ENCODE measurements around the gene WDR44. TPM values are rescaled to one million over a fixed set of nuclear protein-coding genes. Genes with fewer than 3 reads are reported as not detected.

Gene WDR44
- total and polyA plus RNA-seq, 2 of the 13 experiments (the other 11 are each of a cell fraction or from before 2014, with no cell fraction given) = 2.2 to 4.3 TPM

DNA sequence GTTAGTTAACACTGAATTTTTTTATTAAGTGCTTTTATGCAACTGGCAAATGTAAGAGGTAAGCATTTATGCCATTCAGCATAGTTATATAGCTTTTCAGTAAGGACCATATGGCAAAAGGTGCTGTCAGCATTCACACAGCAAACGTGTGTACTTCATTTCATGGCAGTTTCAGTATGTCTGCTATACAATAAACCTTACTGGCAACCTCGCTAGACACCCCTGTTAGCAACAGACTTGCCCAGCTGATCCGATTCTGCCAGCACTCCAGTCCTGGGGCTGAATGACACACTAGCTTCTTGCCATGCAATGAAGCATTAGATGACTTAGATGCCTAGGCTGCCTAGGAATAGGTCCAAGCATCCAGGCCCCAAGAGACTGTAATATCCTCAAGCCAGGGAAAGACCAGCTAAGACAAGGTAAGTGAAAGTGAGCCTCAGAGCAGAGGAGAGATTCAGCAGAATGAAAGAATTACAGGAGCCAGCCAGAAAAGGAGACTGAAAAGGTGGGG is 102.4 kb downstream of the WDR44 start (continued):
- TF ChIP-seq, protein P1, sequence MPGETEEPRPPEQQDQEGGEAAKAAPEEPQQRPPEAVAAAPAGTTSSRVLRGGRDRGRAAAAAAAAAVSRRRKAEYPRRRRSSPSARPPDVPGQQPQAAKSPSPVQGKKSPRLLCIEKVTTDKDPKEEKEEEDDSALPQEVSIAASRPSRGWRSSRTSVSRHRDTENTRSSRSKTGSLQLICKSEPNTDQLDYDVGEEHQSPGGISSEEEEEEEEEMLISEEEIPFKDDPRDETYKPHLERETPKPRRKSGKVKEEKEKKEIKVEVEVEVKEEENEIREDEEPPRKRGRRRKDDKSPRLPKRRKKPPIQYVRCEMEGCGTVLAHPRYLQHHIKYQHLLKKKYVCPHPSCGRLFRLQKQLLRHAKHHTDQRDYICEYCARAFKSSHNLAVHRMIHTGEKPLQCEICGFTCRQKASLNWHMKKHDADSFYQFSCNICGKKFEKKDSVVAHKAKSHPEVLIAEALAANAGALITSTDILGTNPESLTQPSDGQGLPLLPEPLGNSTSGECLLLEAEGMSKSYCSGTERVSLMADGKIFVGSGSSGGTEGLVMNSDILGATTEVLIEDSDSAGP (CRISPR knock-in tag; IDR thresholded peaks at IDR 0.05; ENCODE audit: borderline replicate concordance) = no peak
- TF ChIP-seq FOXK1 (CRISPR knock-in tag; IDR thresholded peaks at IDR 0.05; ENCODE audit: borderline replicate concordance, low read depth) = no peak
- no peak for TF ChIP-seq ZNF556 (CRISPR knock-in tag; IDR thresholded peaks at IDR 0.05; ENCODE audit: borderline replicate concordance)
- TF ChIP-seq, protein P2, sequence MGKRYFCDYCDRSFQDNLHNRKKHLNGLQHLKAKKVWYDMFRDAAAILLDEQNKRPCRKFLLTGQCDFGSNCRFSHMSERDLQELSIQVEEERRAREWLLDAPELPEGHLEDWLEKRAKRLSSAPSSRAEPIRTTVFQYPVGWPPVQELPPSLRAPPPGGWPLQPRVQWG (CRISPR knock-in tag; IDR thresholded peaks at IDR 0.05; ENCODE audit: borderline replicate concordance, low read depth) = no peak
- TF ChIP-seq EEA1 (CRISPR knock-in tag; IDR thresholded peaks at IDR 0.05; ENCODE audit: borderline replicate concordance) = no peak

DNA sequence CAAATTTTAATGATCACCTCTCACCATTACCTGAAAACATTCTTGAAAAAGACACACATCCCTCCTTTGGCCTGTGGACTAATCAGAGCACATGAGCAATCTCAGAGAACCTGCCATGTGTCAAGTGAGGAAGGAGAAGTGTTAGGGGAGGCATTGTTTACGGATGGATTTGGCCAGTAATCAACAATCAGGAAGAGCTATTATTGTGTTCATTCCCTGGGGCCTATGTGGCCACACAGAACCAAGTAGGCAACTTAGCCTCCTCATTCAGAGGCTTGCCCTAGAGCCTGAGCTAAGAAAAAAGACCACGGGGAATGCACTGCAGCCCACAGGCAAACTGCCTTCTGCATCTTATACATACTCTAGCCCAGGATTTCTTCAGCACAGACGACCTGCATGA is 109.1 kb downstream of the WDR44 start:
- Histone ChIP-seq H3K9me3 (ENCODE audit: low read length) (no peaks in the 10 kb centered on the region), H3K4me3 (replicated peaks in 1 of 3; ENCODE audit: insufficient read depth in 1 of 3, low read depth in 2 of 3, low read length in 3 of 3) (no peak overlapping the region), H3K36me3 (replicated peaks in 1 of 2; ENCODE audit: control insufficient read depth in 1 of 2, insufficient read depth in 2 of 2, low read length in 2 of 2) (no peaks in the 10 kb centered on the region), H3K79me2 (ENCODE audit: insufficient read depth, low read length) (no peaks in the 10 kb centered on the region), H3K4me2 (ENCODE audit: low read depth, low read length) (no peak overlapping the region), H3K27ac (ENCODE audit: extremely low read length, insufficient read depth, low read length) (no peak overlapping the region), H3K4me1 (ENCODE audit: insufficient read depth, low read length) (no peaks in the 10 kb centered on the region), H3K27me3 (ENCODE audit: control insufficient read depth in 1 of 2, insufficient read depth in 2 of 2, low read length in 2 of 2) (no peaks in the 10 kb centered on the region), H2AFZ (ENCODE audit: low read length) (no peak overlapping the region), H3K9ac (ENCODE audit: insufficient read depth, low read depth, low read length) (no peak overlapping the region), H4K20me1 (ENCODE audit: insufficient read depth, low read length) (no peaks in the 10 kb centered on the region)
- in situ Hi-C loops (cut with HindIII; ENCODE audit: extremely low pct_ligation_motif_present, low pct_unique_long_range_greater_than_20kb) = no loop called here
- POLR2A ChIA-PET = interaction anchor here (0.5 kb wide), 1 partner anchor 26 kb away, joined by 3 read pairs; no protein-coding TSS in a partner anchor
- WGBS (ENCODE audit: low lambda C conversion rate) = 100% methylated on average over 1 of the region's 3 CpGs
- FAIRE-seq = no peak
- BruUV-seq (replicated peaks) = no TSS peak
- CTCF ChIA-PET (ENCODE audit: low intra/inter-chr PET ratio, low total read pairs) = no interaction called here
- intact Hi-C loops (cut with micrococcal nuclease; ENCODE audit: unreplicated experiment) = no loop called here
- ATAC-seq = no peak
- DNase-seq (ENCODE audit: low spot score) = no peak
- no peak for TF ChIP-seq NFRKB (IDR thresholded peaks at IDR 0.05)
- no peak for TF ChIP-seq NCOR1 (IDR thresholded peaks at IDR 0.05; ENCODE audit: borderline replicate concordance, low read length)
- TF ChIP-seq, protein P3, sequence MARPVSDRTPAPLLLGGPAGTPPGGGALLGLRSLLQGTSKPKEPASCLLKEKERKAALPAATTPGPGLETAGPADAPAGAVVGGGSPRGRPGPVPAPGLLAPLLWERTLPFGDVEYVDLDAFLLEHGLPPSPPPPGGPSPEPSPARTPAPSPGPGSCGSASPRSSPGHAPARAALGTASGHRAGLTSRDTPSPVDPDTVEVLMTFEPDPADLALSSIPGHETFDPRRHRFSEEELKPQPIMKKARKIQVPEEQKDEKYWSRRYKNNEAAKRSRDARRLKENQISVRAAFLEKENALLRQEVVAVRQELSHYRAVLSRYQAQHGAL (CRISPR knock-in tag; IDR thresholded peaks at IDR 0.05; ENCODE audit: not compliant biosample characterization) = no peak
- no peak for TF ChIP-seq ZSCAN20 (CRISPR knock-in tag; IDR thresholded peaks at IDR 0.05; ENCODE audit: borderline replicate concordance)
- TF ChIP-seq, protein P4, sequence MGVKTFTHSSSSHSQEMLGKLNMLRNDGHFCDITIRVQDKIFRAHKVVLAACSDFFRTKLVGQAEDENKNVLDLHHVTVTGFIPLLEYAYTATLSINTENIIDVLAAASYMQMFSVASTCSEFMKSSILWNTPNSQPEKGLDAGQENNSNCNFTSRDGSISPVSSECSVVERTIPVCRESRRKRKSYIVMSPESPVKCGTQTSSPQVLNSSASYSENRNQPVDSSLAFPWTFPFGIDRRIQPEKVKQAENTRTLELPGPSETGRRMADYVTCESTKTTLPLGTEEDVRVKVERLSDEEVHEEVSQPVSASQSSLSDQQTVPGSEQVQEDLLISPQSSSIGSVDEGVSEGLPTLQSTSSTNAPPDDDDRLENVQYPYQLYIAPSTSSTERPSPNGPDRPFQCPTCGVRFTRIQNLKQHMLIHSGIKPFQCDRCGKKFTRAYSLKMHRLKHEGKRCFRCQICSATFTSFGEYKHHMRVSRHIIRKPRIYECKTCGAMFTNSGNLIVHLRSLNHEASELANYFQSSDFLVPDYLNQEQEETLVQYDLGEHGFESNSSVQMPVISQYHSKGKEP (CRISPR knock-in tag; IDR thresholded peaks at IDR 0.05) = no peak
- no peak for TF ChIP-seq ZFP82 (CRISPR knock-in tag; IDR thresholded peaks at IDR 0.05; ENCODE audit: borderline replicate concordance)
- TF ChIP-seq GTF3A (CRISPR knock-in tag; conservative IDR thresholded peaks at IDR 0.05) = no peak
- TF ChIP-seq ZNF12 (CRISPR knock-in tag; IDR thresholded peaks at IDR 0.05) = no peak
- TF ChIP-seq PAF1 (CRISPR knock-in tag; IDR thresholded peaks at IDR 0.05) = no peak
- TF ChIP-seq ZNF720 (CRISPR knock-in tag; IDR thresholded peaks at IDR 0.05) = no peak
- TF ChIP-seq CAMTA2 (CRISPR knock-in tag; IDR thresholded peaks at IDR 0.05; ENCODE audit: borderline replicate concordance) = no peak
- TF ChIP-seq ZNF777 (CRISPR knock-in tag; IDR thresholded peaks at IDR 0.05) = no peak
- TF ChIP-seq, protein P5, sequence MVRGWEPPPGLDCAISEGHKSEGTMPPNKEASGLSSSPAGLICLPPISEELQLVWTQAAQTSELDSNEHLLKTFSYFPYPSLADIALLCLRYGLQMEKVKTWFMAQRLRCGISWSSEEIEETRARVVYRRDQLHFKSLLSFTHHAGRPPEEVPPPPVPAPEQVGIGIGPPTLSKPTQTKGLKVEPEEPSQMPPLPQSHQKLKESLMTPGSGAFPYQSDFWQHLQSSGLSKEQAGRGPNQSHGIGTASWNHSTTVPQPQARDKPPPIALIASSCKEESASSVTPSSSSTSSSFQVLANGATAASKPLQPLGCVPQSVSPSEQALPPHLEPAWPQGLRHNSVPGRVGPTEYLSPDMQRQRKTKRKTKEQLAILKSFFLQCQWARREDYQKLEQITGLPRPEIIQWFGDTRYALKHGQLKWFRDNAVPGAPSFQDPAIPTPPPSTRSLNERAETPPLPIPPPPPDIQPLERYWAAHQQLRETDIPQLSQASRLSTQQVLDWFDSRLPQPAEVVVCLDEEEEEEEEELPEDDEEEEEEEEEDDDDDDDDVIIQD (CRISPR knock-in tag; IDR thresholded peaks at IDR 0.05; ENCODE audit: low read depth) = no peak
- no peak for TF ChIP-seq ZNF224 (CRISPR knock-in tag; IDR thresholded peaks at IDR 0.05)

All from HepG2 (cell line).